Esophagus squamous epithelium (tissue), 4 donors: ENCODE results near the gene CA10.

ENCODE experiments used
- CTCF ChIP-seq, 6 experiments: fragments of 450-650 bp in 4 of 6; fragments of 200-600 bp in 2 of 6; sonication (generic) in 2 of 6; IDR thresholded peaks; one replicate each; pipeline ENCODE4 v1.5.1; 2016 to 2019; ENCODE audit warnings: antibody characterized with exemption in 6 of 6, mild to moderate bottlenecking in 4 of 6, moderate library complexity in 4 of 6
- POLR2A ChIP-seq, 4 donors: fragments of 450-650 bp; IDR thresholded peaks; one replicate each; pipeline ENCODE4 v1.6.1; 2017; ENCODE audit warnings: antibody characterized with exemption in 4 of 4, mild to moderate bottlenecking in 4 of 4, moderate library complexity in 3 of 4

GRCh38 chr17:51830886-51831285 lies 327.6 kb downstream of the CA10 start:
- TF ChIP-seq CTCF (IDR thresholded peaks at IDR 0.05) (no peak), POLR2A (IDR thresholded peaks at IDR 0.05) (no peak)
